Measurements from ENCODE around the gene SHROOM3.

DNA sequence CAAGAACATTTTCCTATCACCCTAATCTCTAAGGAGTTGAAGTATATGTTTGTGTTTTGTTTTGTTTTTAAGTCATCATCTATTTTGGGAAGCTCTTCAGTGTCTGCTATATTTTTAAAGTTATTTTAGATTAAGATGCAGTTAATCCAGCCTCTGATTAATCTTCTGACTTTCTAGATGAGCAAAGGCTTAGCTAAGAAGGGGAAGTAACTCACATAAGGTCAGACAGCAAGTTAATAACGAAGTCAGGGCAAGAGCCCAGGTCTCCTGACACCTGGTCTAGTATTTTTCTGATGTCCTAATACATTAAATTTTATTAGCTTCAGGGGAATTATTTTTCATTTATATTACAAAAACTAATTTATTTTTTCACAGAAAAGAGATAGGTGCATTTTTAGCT is 294.4 kb downstream of the SHROOM3 start:
- no peak for TF ChIP-seq FOXM1 (IDR thresholded peaks at IDR 0.05; ENCODE audit: borderline replicate concordance)
- no peak for TF ChIP-seq SP1 (IDR thresholded peaks at IDR 0.05)
- TF ChIP-seq BHLHE40 (IDR thresholded peaks at IDR 0.05; ENCODE audit: borderline replicate concordance) = no peak
- TF ChIP-seq TARDBP (IDR thresholded peaks at IDR 0.05) = no peak
- no peak for TF ChIP-seq CTBP1 (IDR thresholded peaks at IDR 0.05; ENCODE audit: borderline replicate concordance)
- TF ChIP-seq FOXK2 (IDR thresholded peaks at IDR 0.05) = no peak
